Right lobe of liver (tissue), 4 donors: ENCODE results near the gene GSTP1.

ENCODE experiments used
- CTCF ChIP-seq, 4 donors: fragments of 200-600 bp in 3 of 4; fragments of 450-650 bp in 1 of 4; IDR thresholded peaks; one replicate each; pipeline versions ENCODE4 v1.5.1 to v1.8.0; 2016 to 2022; ENCODE audit warnings: antibody characterized with exemption in 4 of 4, mild to moderate bottlenecking in 2 of 4
- POLR2A ChIP-seq: fragments of 450-650 bp; IDR thresholded peaks from one replicate; pipeline ENCODE4 v1.6.1; 2017; ENCODE audit warnings: antibody characterized with exemption, mild to moderate bottlenecking
- donor health status: DM: no; HTN: no; CAD: no.
- donor health status: DM: no; HTN: no; CAD: no.
- donor health status: DM: no; HTN: yes; CAD: no.

GRCh38 chr11:67572305-67572704, 11.3 kb upstream of the GSTP1 start:
- TF ChIP-seq CTCF (IDR thresholded peaks at IDR 0.05) (no peak), POLR2A (no peak)
